ENCODE results near the gene PRDM16. TPM values are rescaled to one million over a fixed set of nuclear protein-coding genes. Genes with fewer than 3 reads are reported as not detected.
A peak's percentile ranks its signal among the peaks of the same experiment; 100 is the strongest.

The PRDM16 gene
- total and polyA plus RNA-seq, 2 of the 13 experiments (the other 11 are each of a cell fraction or from before 2014, with no cell fraction given): 0.15 to 0.81 TPM

DNA sequence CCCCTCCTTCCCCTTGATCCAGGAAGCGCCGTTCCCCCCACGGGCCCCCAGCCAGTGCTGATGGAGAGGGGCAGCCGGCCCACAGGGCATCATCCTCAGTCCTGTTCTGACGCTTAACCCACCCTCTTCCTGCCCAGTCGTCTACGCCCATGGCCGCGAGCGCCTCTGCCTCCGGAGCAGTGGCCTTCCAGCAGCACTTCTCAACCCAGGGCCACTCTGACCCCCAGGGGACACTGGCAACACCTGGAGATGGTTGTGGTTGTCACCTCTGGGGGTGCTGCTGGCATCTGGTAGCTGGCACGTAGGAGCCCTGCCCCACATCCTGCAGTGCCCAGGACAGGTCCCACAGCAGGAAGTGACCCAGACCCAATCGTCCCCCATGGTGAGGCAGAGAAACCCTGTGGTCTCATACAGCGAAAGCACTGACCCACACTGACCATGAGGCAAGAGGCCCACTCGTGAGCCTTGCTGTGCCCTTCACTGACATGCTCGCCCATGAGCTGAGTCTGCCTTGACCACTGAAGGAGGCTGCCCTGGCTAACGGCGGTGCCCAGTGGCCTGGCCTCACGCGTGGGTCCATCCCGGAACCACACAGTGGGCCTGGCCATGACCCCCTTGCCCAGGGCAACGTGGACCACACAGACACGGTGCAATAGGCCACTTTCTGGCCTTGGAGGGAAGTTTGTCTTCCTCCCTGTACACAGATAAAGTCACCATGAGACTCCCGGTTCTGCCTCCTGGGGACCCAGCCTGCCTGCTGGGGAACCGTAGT is 288.7 kb downstream of the PRDM16 start (continued):
- TF ChIP-seq, protein P1, sequence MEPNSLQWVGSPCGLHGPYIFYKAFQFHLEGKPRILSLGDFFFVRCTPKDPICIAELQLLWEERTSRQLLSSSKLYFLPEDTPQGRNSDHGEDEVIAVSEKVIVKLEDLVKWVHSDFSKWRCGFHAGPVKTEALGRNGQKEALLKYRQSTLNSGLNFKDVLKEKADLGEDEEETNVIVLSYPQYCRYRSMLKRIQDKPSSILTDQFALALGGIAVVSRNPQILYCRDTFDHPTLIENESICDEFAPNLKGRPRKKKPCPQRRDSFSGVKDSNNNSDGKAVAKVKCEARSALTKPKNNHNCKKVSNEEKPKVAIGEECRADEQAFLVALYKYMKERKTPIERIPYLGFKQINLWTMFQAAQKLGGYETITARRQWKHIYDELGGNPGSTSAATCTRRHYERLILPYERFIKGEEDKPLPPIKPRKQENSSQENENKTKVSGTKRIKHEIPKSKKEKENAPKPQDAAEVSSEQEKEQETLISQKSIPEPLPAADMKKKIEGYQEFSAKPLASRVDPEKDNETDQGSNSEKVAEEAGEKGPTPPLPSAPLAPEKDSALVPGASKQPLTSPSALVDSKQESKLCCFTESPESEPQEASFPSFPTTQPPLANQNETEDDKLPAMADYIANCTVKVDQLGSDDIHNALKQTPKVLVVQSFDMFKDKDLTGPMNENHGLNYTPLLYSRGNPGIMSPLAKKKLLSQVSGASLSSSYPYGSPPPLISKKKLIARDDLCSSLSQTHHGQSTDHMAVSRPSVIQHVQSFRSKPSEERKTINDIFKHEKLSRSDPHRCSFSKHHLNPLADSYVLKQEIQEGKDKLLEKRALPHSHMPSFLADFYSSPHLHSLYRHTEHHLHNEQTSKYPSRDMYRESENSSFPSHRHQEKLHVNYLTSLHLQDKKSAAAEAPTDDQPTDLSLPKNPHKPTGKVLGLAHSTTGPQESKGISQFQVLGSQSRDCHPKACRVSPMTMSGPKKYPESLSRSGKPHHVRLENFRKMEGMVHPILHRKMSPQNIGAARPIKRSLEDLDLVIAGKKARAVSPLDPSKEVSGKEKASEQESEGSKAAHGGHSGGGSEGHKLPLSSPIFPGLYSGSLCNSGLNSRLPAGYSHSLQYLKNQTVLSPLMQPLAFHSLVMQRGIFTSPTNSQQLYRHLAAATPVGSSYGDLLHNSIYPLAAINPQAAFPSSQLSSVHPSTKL (CRISPR knock-in tag; IDR thresholded peaks at IDR 0.05): no peak
- TF ChIP-seq ZNF672 (CRISPR knock-in tag; IDR thresholded peaks at IDR 0.05) (no peak), ZSCAN12 (CRISPR knock-in tag; IDR thresholded peaks at IDR 0.05) (no peak), SMAD3 (CRISPR knock-in tag; IDR thresholded peaks at IDR 0.05) (no peak), NR2F6 (IDR thresholded peaks at IDR 0.05) (no peak), NR2F6 (CRISPR knock-in tag; IDR thresholded peaks at IDR 0.05) (0 out of 2 replicates have a peak, but pooled peaks have one; percentile 33), TCF7 (IDR thresholded peaks at IDR 0.05; ENCODE audit: low read depth) (no peak), HMG20B (CRISPR knock-in tag; conservative IDR thresholded peaks at IDR 0.05) (no peak), KDM4B (CRISPR knock-in tag; IDR thresholded peaks at IDR 0.05) (no peak), ARNT2 (CRISPR knock-in tag; IDR thresholded peaks at IDR 0.05; ENCODE audit: low read depth) (no peak), ISX (CRISPR knock-in tag; conservative IDR thresholded peaks at IDR 0.05) (no peak)
- TF ChIP-seq, protein P2, sequence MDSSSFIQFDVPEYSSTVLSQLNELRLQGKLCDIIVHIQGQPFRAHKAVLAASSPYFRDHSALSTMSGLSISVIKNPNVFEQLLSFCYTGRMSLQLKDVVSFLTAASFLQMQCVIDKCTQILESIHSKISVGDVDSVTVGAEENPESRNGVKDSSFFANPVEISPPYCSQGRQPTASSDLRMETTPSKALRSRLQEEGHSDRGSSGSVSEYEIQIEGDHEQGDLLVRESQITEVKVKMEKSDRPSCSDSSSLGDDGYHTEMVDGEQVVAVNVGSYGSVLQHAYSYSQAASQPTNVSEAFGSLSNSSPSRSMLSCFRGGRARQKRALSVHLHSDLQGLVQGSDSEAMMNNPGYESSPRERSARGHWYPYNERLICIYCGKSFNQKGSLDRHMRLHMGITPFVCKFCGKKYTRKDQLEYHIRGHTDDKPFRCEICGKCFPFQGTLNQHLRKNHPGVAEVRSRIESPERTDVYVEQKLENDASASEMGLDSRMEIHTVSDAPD (CRISPR knock-in tag; IDR thresholded peaks at IDR 0.05): no peak
- TF ChIP-seq, protein P3, sequence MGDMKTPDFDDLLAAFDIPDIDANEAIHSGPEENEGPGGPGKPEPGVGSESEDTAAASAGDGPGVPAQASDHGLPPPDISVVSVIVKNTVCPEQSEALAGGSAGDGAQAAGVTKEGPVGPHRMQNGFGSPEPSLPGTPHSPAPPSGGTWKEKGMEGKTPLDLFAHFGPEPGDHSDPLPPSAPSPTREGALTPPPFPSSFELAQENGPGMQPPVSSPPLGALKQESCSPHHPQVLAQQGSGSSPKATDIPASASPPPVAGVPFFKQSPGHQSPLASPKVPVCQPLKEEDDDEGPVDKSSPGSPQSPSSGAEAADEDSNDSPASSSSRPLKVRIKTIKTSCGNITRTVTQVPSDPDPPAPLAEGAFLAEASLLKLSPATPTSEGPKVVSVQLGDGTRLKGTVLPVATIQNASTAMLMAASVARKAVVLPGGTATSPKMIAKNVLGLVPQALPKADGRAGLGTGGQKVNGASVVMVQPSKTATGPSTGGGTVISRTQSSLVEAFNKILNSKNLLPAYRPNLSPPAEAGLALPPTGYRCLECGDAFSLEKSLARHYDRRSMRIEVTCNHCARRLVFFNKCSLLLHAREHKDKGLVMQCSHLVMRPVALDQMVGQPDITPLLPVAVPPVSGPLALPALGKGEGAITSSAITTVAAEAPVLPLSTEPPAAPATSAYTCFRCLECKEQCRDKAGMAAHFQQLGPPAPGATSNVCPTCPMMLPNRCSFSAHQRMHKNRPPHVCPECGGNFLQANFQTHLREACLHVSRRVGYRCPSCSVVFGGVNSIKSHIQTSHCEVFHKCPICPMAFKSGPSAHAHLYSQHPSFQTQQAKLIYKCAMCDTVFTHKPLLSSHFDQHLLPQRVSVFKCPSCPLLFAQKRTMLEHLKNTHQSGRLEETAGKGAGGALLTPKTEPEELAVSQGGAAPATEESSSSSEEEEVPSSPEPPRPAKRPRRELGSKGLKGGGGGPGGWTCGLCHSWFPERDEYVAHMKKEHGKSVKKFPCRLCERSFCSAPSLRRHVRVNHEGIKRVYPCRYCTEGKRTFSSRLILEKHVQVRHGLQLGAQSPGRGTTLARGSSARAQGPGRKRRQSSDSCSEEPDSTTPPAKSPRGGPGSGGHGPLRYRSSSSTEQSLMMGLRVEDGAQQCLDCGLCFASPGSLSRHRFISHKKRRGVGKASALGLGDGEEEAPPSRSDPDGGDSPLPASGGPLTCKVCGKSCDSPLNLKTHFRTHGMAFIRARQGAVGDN (CRISPR knock-in tag; IDR thresholded peaks at IDR 0.05): peak; percentile 74
- TF ChIP-seq, protein P4, sequence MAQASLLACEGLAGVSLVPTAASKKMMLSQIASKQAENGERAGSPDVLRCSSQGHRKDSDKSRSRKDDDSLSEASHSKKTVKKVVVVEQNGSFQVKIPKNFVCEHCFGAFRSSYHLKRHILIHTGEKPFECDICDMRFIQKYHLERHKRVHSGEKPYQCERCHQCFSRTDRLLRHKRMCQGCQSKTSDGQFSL (CRISPR knock-in tag; IDR thresholded peaks at IDR 0.05): no peak
- TF ChIP-seq, protein P5, sequence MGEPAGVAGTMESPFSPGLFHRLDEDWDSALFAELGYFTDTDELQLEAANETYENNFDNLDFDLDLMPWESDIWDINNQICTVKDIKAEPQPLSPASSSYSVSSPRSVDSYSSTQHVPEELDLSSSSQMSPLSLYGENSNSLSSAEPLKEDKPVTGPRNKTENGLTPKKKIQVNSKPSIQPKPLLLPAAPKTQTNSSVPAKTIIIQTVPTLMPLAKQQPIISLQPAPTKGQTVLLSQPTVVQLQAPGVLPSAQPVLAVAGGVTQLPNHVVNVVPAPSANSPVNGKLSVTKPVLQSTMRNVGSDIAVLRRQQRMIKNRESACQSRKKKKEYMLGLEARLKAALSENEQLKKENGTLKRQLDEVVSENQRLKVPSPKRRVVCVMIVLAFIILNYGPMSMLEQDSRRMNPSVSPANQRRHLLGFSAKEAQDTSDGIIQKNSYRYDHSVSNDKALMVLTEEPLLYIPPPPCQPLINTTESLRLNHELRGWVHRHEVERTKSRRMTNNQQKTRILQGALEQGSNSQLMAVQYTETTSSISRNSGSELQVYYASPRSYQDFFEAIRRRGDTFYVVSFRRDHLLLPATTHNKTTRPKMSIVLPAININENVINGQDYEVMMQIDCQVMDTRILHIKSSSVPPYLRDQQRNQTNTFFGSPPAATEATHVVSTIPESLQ (CRISPR knock-in tag; conservative IDR thresholded peaks at IDR 0.05): no peak
